Testis (tissue), 2 donors: ENCODE results near the gene MATN1.

Experiments
- POLR2A ChIP-seq: fragments of 450-650 bp; IDR thresholded peaks from one replicate; pipeline ENCODE4 v1.6.1; 2017; ENCODE audit warnings: antibody characterized with exemption, mild to moderate bottlenecking, moderate library complexity
- TF ChIP-seq, protein P1 (sequence below), 3 experiments: fragments of 450-650 bp in 2 of 3; fragments of 200-600 bp in 1 of 3; sonication (generic) in 1 of 3; IDR thresholded peaks; one replicate each; pipeline ENCODE4 v1.5.1; 2016 to 2019; ENCODE audit warnings: antibody characterized with exemption in 3 of 3, mild to moderate bottlenecking in 2 of 3, moderate library complexity in 1 of 3

- TF ChIP-seq, protein P1, sequence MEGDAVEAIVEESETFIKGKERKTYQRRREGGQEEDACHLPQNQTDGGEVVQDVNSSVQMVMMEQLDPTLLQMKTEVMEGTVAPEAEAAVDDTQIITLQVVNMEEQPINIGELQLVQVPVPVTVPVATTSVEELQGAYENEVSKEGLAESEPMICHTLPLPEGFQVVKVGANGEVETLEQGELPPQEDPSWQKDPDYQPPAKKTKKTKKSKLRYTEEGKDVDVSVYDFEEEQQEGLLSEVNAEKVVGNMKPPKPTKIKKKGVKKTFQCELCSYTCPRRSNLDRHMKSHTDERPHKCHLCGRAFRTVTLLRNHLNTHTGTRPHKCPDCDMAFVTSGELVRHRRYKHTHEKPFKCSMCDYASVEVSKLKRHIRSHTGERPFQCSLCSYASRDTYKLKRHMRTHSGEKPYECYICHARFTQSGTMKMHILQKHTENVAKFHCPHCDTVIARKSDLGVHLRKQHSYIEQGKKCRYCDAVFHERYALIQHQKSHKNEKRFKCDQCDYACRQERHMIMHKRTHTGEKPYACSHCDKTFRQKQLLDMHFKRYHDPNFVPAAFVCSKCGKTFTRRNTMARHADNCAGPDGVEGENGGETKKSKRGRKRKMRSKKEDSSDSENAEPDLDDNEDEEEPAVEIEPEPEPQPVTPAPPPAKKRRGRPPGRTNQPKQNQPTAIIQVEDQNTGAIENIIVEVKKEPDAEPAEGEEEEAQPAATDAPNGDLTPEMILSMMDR (IDR thresholded peaks at IDR 0.05), result no peak
- TF ChIP-seq POLR2A, result no peak
These were observed 20.8 kb upstream of the MATN1 start for GRCh38 chr1:30744060-30744756.
